Activated gamma-delta T cell treated with Interleukin-2 at 50 U/mL for 16 hours (primary cell): ENCODE measurements around the gene SSNA1.

Source experiments
- DNase-seq: peaks from one replicate; pipeline ENCODE4 v3.0.0-alpha.2; 2020

SSNA1 gene

GRCh38 chr9:137168904-137169856, 19.3 kb upstream of the SSNA1 start:
- DNase-seq, result no peak

GRCh38 chr9:137169896-137170358, 18.5 kb upstream of the SSNA1 start, which contains the start of gene LRRC26:
Gene LRRC26, minus strand, starts transcription at chr9:137170051. Its CDS starts 108 bp downstream, at chr9:137169943.
- no peak for DNase-seq

DNA sequence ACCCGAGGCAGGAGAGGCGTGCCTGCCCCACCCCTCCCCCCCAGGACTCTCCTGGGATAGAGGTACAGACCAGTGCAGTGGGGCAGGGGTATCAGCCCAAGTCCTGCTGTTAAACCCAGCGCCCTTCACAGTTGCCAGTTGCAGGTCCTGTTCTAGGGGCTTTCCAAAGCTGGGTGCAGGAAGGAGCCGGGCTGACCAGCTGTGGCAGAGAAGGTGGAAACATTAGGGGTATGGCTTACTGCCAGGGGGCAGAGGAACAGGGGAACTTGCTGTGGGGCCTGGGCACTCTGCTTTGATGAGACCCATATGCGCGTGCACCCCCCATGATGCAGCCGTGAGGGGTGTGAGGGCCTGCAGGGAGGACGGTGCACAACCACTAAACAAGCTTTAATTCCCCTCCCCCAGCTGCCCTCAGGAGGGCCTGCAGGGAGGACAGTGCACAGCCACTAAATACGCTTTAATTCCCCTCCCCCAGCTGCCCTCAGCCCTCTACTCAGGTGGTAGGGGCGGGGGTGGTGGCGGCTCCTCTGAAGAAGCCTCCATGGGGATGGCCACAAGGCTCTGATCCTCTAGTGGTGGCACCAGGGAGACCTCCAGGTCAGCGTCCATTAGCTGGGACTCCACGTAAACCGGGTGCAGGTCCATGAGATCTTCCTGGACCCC, 17.9 kb upstream of the SSNA1 start:
- no peak for DNase-seq

GRCh38 chr9:137171149-137171900, 17.2 kb upstream of the SSNA1 start:
- no peak for DNase-seq

GRCh38 chr9:137172901-137173795, 15.3 kb upstream of the SSNA1 start:
- no peak for DNase-seq

DNA sequence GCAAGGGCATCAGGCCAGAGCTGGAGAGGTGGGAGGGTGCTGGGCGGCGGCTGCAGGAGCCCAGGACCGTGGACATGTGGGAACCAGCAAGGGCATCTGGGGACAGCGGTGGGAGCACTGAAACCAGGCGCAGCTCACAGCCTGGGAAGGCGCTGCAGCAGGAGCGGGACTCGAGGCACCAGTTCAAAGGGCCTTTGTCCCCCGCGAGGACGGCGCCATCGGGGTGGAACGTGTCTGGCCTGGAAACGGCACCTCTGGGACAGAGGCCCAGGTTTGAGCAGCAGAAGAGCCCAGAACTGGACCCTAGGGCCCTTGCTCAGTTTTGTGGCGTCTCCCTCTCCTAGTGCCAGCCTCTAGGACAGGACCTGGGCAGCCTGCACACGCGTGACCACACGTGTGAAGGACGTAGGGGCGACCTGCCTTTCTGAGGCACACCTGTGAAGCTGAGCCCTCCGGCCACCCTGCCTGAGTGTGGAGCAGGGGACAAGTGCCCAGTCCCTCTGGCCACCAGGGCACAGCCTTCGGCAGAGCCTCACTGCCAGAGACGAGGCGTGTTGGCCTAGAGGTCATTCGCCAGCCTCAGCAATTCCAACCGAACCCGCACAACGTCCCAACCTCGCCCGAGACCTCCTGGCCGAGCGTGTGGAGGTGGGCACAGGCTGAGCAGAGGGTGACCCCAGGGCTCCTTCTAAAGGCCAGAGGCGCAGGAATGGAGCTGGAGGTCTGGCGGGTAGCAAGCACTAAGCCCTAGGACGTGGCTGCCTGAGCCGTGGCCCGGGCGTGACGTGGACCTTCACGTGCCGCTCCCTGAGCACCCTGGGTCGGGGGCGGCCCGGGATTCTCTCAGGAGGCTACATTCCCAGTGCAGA, 14.4 kb upstream of the SSNA1 start:
- no peak for DNase-seq

DNA sequence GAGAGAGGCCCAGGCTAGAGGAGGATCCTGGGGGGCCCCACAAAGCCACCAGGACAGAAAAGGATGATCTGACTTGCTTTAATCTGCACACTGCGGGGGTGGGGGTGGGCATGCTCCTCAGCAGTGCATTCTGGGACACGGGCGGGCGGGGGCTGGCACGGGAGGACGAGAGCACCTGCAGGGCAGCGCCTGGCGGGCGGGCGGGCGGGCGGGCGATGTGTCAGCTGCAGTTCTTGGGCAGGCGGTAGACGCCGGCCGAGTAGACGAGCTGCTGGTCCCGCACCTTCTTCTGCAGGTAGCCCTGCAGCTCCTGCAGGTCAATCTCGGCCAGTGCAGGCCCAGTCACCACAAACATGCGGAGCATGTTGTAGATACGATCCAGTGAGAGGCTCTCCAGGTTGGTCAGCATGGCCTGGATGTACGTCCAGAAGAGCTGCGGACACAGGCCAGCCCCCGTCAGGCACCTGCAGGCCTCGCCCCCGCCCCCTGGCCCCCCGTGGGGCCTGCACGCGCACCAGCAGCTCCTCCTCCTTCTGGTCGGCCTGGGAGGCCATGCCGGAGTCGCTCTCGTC, 13.7 kb upstream of the SSNA1 start:
- no peak for DNase-seq

- DNase-seq, result no peak
Measured at GRCh38 chr9:137175345-137175961, 13.0 kb upstream of the SSNA1 start.

DNA sequence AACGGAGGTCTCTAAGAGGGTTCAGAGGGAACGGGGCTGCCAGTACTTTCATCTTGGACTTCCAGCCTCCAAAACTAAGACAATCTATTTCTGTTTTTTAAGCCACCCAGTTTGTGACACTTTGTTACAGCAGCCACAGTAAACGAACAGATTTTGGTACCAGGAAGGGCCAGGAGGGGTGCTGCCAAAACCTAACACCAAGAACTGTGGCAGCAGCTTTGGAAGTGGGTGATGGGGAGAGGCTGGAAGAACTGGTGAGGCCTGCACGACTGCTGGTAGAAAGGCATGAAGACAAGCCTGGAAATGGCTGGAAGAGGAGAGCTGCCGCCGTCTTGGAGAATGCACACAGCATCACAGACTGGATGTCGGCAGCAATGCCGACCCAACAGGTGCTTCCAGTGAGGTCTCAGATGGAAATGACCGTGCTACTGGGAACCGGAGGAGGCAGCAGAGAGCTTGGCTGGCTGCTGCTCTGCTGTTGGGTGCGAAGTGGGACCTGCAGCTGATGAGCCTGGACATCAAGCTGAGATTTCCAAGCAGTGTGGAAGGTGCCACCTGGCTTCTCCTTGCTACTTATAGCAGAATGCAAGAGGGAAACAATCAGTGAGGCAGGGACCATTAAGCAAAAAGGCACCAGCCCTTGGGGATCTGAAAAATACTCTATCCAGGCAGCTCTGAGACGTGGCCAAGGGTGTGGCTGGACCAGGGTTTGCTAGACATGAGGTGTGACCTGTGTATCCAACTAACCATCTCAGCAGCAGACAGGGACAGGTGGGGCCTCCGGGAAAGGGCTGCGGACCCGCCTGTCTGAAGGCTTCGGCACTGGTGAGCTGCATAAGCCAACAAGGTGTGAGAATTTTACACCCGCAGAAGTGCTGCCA, 11.9 kb upstream of the SSNA1 start:
- DNase-seq, result no peak

- no peak for DNase-seq
Measured at GRCh38 chr9:137178201-137178938, 10.1 kb upstream of the SSNA1 start.

DNA sequence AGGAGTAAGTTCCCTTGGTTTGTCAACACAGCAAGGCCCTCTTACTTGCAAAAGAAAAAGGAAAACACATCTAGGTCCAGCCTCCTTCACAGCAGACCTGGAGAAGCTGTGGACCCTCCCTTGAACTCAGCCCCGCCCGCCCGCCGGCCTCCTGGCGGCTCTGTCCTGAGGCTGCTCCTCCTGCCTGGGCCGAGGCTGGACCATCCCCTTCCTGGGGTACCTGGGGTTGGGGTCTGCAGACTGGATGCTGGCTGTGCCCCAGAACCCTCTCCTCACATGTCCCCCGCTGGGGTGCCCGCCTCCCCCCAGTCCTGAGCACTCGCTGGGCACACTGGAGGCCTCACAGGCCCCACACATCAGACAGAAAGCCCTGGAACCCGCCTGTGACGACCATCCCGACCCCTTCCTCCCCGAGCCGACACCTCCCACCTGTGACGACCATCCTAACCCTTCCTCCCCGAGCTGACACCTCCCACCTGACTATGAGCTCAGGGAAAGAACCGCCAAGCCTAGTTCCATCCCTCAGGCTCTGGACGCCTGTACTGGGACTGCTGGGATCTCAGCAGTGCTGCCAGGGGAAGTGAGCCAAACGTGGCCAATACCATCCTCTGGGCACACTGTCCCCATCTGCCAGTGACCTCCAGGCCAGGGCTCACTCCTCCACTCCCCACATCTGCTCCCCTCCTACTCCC, 9.4 kb upstream of the SSNA1 start:
- no peak for DNase-seq

DNA sequence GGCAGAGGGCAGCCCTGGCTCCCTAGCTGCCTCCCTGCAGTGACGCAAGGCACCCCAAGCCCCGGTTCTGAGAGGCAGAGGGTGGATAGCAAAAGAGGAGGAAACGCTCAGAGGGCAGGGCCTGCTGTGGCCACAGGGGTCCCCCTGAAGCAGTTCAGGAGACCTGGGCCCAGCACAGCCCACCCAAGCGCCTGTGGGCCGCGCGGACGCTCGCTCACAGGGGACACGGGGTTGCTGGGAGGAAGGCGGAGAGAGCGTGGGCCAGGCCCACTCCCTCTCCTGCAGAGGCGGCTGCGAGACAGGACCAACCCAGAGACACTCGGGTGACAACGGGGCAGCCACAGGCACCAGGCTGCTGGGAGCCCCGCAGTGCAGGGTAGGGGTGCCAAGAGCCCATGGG, 8.7 kb upstream of the SSNA1 start:
- no peak for DNase-seq

DNA sequence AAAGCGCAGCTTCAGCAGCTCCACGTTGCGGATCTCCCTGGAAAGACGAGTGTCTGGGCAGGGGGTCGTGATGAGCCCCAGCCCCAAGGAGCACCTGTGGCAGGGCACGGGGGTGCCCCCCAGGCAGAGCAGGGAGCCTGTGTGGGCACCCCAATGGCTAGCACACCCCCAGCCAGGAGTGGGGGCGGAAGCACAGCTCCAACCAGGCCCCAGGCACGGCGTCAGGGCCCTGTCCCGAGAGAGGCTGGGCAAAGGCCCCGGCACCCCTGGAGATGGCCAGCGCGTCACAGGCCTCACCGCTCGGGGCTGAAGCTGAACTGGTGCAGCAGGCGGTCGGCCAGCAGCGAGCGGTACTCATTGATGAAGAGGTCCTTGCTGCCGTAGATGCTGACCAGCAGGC, 8.0 kb upstream of the SSNA1 start:
- DNase-seq, result no peak

- no peak for DNase-seq
Measured at GRCh38 chr9:137181680-137182079, 6.8 kb upstream of the SSNA1 start.

DNA sequence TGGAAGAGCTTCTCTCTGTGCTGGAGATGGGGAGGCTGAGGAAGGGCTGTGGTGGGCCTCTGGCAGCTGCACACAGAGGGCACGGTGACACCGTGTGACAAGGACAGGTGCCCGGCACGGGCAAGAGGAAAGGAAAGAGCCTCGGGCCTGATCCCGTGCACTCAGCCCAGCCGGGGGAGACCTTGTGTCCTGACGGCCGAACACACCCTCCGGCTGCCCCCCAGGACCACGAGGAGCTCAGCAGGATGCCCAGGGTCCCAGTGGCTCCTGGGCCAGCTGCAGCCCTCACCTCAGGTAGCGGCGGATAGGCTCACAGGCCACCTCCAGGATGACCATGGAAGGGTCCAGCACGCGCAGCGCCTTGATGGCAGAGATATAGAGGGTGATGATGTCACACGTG, 5.6 kb upstream of the SSNA1 start:
- DNase-seq, result no peak

- DNase-seq, result no peak
Measured at GRCh38 chr9:137183980-137184595, 4.4 kb upstream of the SSNA1 start.

- no peak for DNase-seq
Measured at GRCh38 chr9:137184881-137185660, 3.4 kb upstream of the SSNA1 start.
